GM12873 (cell line): ENCODE measurements around the gene FNDC8.

Experiments used
- TF ChIP-seq, protein P1 (sequence below): IDR thresholded peaks from 2 replicates; pipeline ENCODE4 v1.5.1; 2012; ENCODE audit warnings: low read depth, mild to moderate bottlenecking, moderate library complexity, low read length, control low read depth; ENCODE audit not compliant: insufficient read depth; ENCODE audit errors: missing control alignments

Gene FNDC8

DNA sequence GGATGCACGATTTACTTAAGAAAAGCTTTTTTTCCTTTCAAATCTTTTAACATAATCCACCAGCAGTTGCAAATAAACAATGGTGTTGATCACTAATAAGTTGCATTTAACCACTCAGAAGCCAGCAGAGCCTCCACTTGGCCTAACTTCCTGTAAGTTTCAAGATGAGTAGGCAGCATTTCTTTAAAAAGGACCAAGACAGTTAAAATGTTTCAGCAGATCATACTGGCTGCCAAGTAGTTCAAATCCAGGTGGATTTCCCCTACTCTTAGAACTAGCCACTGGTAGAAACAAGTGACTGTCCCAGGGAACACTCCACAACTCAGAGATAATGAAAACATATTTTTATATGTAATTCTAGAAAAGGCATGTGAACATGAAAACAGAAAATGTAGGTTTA, 40.9 kb upstream of the FNDC8 start:
- TF ChIP-seq, protein P1, sequence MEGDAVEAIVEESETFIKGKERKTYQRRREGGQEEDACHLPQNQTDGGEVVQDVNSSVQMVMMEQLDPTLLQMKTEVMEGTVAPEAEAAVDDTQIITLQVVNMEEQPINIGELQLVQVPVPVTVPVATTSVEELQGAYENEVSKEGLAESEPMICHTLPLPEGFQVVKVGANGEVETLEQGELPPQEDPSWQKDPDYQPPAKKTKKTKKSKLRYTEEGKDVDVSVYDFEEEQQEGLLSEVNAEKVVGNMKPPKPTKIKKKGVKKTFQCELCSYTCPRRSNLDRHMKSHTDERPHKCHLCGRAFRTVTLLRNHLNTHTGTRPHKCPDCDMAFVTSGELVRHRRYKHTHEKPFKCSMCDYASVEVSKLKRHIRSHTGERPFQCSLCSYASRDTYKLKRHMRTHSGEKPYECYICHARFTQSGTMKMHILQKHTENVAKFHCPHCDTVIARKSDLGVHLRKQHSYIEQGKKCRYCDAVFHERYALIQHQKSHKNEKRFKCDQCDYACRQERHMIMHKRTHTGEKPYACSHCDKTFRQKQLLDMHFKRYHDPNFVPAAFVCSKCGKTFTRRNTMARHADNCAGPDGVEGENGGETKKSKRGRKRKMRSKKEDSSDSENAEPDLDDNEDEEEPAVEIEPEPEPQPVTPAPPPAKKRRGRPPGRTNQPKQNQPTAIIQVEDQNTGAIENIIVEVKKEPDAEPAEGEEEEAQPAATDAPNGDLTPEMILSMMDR: no peak

DNA sequence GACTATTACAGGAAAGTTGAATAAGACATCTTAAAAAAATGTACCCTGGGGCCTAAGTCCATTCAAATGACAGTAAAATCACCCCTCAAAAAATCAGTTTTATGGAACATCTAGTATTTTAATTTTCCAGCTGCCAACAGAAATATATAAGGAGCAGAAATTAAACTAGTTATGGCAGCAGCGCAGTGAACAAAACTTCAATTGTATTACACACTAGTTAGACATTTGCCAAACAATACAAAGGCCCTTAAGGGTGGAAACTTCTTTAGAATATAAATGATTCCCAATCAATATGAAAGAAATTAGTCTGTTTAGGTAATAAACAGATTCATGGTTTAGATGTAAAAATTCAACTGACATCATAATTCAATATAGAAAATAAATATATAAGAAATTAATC, 39.8 kb upstream of the FNDC8 start:
- TF ChIP-seq, protein P1: no peak

GRCh38 chr17:35082073-35082657, 39.2 kb upstream of the FNDC8 start:
- TF ChIP-seq, protein P1: no peak

DNA sequence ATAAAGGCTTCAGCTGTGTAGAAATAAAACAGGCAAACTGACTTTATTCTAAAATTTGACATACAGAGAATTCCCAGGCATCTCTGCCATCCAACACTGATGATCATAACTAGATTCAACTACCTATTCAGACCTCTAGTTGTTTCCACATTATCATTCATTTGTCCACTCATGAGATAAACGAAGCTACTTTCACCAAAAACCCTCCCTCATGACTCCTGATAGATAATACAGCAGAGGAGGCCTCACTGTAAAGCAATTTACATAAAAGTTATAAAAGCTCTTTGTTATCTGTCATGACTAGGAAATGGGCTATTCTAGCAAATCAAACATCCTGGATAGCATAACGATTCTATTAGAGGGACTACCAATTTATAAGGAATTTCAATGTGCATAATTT, 38.3 kb upstream of the FNDC8 start:
- TF ChIP-seq, protein P1: no peak

DNA sequence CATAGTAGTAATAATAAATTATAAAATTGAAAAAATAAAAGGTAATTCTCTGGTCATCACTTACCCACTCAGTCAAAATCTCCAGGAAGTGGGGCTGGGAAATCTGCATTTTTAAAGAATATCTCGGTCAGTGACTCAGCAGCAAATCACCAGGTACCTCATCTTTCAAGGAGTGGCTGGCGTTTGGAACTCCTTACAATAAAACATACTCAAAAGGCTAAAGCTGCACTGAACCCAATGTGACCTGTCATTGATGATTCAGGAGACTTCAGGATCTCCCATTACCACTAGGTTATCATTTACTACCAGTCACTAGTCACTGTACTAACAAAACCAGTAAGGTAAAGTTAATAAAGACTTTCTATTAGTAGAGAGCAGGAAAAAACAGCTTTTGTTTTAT, 36.4 kb upstream of the FNDC8 start:
- TF ChIP-seq, protein P1: no peak

GRCh38 chr17:35086164-35086563, 35.3 kb upstream of the FNDC8 start:
- TF ChIP-seq, protein P1: no peak

GRCh38 chr17:35086931-35087573, 34.4 kb upstream of the FNDC8 start:
- TF ChIP-seq, protein P1: no peak
